AG04449 (cell line): ENCODE data around the gene ETFB.

ENCODE experiments used
- CTCF ChIA-PET: fragments of 350-600 bp; formaldehyde crosslinking; extraction: SDS; loops from one replicate; lab custom pipeline; 2021; ENCODE audit warnings: antibody characterized with exemption; lab: Yijun Ruan, JAX
- POLR2A ChIA-PET: fragments of 400-600, 350-600 bp; formaldehyde crosslinking; extraction: SDS; loops from one replicate; lab custom pipeline; 2020; ENCODE audit warnings: antibody characterized with exemption, inconsistent platforms; lab: Yijun Ruan, JAX
- DNase-seq: peaks from one replicate; pipeline ENCODE4 v3.0.0-alpha.2; 2010; ENCODE audit warnings: low read depth, low spot score
- H3K4me3 ChIP-seq: 2 replicates; pipeline ENCODE4 v1.5.1; 2011; ENCODE audit warnings: low read depth, mild to moderate bottlenecking, control low read depth, low read length
- CTCF ChIP-seq: IDR thresholded peaks from one replicate; pipeline ENCODE4 v1.5.1; 2011; ENCODE audit warnings: mild to moderate bottlenecking, moderate library complexity, low read length, control low read depth, inconsistent platforms; ENCODE audit not compliant: insufficient read depth; ENCODE audit errors: missing control alignments

The ETFB gene

GRCh38 chr19:51368366-51369282, 2.4 kb upstream of the ETFB start, which contains the start of gene CLDND2:
Gene CLDND2, minus strand, starts transcription at chr19:51369003. Its CDS starts 426 bp downstream, at chr19:51368577.
- CTCF ChIA-PET: interaction anchor here (0.6 to 1.8 kb wide), 7 partner anchors 24 to 53 kb away, joined by 3 to 10 read pairs (median 4); no protein-coding TSS in a partner anchor
- POLR2A ChIA-PET: interaction anchor here (1.0 to 2.3 kb wide), 6 partner anchors 9 to 320 kb away, joined by 3 to 14 read pairs (median 4); partner anchors contain the start of genes LIM2 and ZNF175
- H3K4me3 ChIP-seq: peak within 1 kb of the TSS; percentile 89
- no peak for DNase-seq
- no peak for TF ChIP-seq CTCF

- no peak for TF ChIP-seq CTCF
- POLR2A ChIA-PET: interaction anchor here (1.0 to 2.3 kb wide), 6 partner anchors 8 to 321 kb away, joined by 3 to 14 read pairs (median 4); partner anchors contain the start of genes LIM2 and ZNF175
- H3K4me3 ChIP-seq: peak overlapping the region; percentile 89
- DNase-seq: peak; percentile 92
- CTCF ChIA-PET: interaction anchor here (0.6 to 1.8 kb wide), 5 partner anchors 27 to 54 kb away, joined by 3 to 10 read pairs (median 4); no protein-coding TSS in a partner anchor
Observed at GRCh38 chr19:51367565-51368365, 1.6 kb upstream of the ETFB start.

GRCh38 chr19:51367255-51367564, 1.0 kb upstream of the ETFB start:
- ChIA-PET POLR2A (interaction anchor here (1.1 to 2.3 kb wide), 5 partner anchors 8 to 322 kb away, joined by 3 to 14 read pairs (median 5); partner anchors contain the start of genes LIM2 and ZNF175), CTCF (interaction anchor here (1.3 to 1.8 kb wide), 2 partner anchors 27 to 54 kb away, joined by 4 to 10 read pairs; no protein-coding TSS in a partner anchor)
- no peak for TF ChIP-seq CTCF
- no peak for DNase-seq
- H3K4me3 ChIP-seq: peak overlapping the region; percentile 64

- ChIA-PET POLR2A (interaction anchor here (1.2 to 2.3 kb wide), 3 partner anchors 27 to 322 kb away, joined by 6 to 14 read pairs (median 7); no protein-coding TSS in a partner anchor), CTCF (interaction anchor here (0.6 to 1.8 kb wide), 3 partner anchors 27 to 55 kb away, joined by 4 to 10 read pairs (median 4); no protein-coding TSS in a partner anchor)
- peak; percentile 82 for DNase-seq
- H3K4me3 ChIP-seq: peak overlapping the region; percentile 96
- TF ChIP-seq CTCF: no peak
Observed at GRCh38 chr19:51366389-51367254, 434 bp upstream of the ETFB start.

- TF ChIP-seq CTCF: peak; percentile 1
- H3K4me3 ChIP-seq: peak overlapping the region; percentile 96
- ChIA-PET CTCF (interaction anchor here (0.6 kb wide), 2 partner anchors 27 to 56 kb away, joined by 3 to 4 read pairs; no protein-coding TSS in a partner anchor), POLR2A (interaction anchor here (1.2 kb wide), 1 partner anchor 26 kb away, joined by 7 read pairs; no protein-coding TSS in a partner anchor)
- no peak for DNase-seq
Observed at GRCh38 chr19:51365211-51365964, 800 bp downstream of the ETFB start.
